NCI-H82 (cell line): ENCODE measurements around the gene ERC2.

ENCODE experiments used
- DNase-seq: peaks from one replicate; lab custom pipeline; 2025; lab: John Stamatoyannopoulos, UW

Gene ERC2

GRCh38 chr3:55716044-55716443 lies 752.2 kb downstream of the ERC2 start:
- DNase-seq: no peak

GRCh38 chr3:55714057-55714456 lies 754.2 kb downstream of the ERC2 start:
- no peak for DNase-seq

- DNase-seq: no peak
These were observed 756.6 kb downstream of the ERC2 start for GRCh38 chr3:55711646-55712045.

GRCh38 chr3:55709411-55710012 lies 758.8 kb downstream of the ERC2 start:
- DNase-seq: peak; percentile 6

DNA sequence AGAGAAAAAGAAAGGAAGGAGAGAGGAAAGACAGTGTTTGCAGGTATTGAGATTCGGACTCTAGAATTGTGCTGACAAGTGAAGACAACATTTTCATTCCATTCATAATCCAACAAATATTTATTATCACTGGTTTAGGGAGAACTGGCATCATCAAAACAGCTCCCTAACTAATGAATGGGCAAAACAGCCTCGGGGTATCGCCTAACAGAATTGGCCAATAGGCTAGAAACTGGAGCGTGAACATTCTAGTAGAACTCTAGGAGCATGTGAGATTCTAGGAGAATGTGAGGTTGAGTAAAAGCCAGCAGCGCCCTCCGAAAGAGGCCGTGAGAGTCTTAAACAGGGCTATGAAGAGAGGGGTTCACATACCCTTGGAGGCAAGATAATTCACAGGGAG lies 759.3 kb downstream of the ERC2 start:
- DNase-seq: no peak

GRCh38 chr3:55708242-55708641 lies 760.0 kb downstream of the ERC2 start:
- no peak for DNase-seq

- DNase-seq: no peak
These were observed 763.7 kb downstream of the ERC2 start for GRCh38 chr3:55704521-55704920.

GRCh38 chr3:55702822-55703221 lies 765.4 kb downstream of the ERC2 start:
- DNase-seq: no peak

GRCh38 chr3:55701997-55702396 lies 766.3 kb downstream of the ERC2 start:
- DNase-seq: no peak

DNA sequence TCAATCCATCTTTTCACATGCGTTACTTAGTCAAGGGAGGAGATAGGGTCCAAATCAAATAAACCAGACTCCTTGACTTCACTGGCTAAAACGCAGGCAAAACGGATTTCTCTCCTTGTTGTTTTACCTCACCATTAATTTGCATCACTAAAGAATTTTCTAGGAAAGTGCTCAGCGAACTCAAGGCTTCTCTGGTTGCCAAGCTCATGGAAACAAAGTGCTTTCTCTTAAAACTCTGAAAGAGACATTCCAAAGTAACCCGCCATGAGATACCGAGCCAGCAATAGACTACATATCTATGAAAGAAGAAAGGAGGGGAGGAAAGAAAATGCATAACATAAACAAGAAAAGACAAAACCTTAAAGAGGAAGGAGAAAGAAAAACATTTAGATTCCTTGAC lies 769.4 kb downstream of the ERC2 start:
- no peak for DNase-seq

DNA sequence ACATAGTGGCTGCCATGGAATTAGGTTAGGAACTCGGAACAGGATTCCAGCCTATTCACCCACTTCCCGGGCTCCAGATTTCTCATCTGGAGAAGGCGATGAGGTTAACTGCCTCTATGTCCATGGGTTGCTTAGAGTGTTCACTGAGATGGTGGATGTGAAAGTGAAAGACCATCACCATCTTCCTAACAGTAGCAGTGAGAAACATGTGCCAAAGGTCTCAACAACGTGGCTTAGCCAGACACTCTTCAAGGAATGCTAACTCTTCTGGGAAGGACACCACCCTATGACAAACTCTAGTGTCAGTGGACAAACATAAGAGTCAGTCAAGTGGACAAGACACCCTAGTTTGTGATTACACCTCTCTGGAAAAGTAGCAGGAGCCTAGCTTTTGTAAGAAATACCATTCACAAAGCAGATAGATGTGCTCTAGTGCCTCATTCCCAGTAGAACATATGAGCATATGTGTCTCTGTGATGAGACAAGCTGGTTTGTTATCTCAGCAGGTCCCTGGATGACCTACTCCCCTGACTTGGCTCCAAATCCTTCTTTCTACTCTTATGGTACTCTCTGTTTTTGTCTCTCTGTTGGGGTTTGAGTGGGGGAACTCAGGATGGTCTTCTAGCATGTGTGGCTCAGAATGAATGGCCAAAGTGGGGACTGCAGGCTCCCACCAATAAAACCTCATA lies 770.9 kb downstream of the ERC2 start:
- no peak for DNase-seq

- DNase-seq: no peak
These were observed 775.2 kb downstream of the ERC2 start for GRCh38 chr3:55692957-55693558.

DNA sequence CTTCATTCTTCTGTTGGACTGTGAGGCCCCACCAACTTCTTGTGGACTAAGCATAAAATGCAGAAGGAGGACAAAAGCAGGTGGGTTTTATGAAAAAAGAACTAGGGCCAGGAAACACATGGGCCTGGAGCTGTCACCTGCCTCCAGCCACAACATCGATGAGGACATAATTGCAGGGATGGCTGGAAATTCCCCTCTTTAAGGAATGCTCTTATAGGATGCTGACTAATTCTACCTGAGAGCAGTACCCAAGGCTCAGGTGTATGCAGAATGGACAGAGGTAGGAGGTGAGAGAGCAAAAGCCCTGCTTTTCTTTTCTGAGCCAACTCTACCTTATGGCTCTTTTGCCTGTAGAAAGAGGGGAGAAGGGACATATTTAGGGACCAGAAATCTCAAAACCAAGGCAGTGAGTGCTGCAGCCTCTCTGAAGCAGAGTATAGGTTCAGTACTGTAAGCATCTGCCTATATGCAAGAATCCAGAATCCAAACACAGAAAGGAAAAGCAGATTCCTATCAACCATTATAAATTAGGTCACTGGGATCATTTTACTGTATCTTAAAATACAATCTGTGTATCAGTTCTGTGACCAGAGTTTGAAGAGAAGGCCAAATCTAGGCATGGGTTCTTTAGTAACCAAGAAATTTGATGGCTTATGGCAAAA lies 775.8 kb downstream of the ERC2 start:
- DNase-seq: no peak

- DNase-seq: no peak
These were observed 777.1 kb downstream of the ERC2 start for GRCh38 chr3:55691141-55691540.

DNA sequence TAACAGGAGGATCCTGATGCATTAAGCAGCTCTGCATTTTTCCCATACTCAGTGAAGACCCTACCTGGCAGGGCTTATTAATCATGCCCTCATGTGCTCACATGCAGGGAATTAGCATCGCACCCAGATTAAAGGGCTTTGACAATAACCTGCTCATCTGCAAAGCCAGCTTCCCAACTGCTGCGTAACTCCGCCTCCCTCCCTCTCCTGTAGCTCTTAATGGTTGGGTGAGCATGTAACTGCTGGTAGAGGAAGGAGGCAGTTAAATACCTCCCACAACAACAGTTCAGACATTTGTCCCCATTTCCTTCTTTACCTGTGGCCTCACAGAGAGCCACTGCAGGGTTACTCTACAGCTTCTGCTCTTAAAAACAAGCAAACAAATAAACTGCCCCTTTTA lies 777.5 kb downstream of the ERC2 start:
- peak; percentile 97 for DNase-seq

DNA sequence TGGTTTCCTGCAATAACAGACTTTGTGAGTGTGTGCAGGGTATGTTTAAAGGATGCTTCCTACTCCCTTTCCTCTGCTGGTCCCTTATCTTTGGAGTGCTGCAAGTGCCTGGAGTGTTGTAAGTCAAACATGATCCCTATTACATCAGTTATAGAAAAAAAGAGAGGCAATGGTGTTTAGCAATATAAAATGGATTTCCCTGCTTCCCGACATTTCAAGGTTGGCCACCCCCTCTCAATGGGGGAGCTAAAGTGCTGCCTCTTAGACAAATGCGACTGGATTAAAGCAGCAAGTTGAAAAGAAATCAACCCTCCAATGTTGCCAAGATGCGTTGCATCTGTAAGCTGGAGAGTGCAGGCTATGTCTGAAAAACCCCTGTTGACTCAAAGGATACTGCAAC lies 778.1 kb downstream of the ERC2 start:
- peak; percentile 62 for DNase-seq

DNA sequence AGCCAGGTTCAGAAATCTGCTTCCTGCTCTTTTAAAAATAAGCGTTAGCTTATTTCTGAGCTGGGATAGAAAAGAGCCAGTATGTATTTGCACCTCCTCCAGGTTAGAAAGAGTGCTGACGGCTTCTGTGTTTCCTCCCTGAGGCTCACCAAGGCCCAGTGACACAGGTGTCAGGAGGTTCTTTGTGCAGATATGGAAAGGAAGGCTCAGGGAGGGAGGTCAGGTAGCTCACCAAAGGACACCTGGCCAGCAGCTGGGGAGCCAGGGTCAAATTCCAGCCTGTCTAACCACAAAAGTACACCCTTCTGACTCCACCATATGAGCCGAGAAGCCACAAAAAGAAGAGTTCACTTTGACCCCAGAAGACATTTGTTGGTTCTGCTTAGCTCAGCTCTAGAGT lies 780.1 kb downstream of the ERC2 start:
- no peak for DNase-seq

DNA sequence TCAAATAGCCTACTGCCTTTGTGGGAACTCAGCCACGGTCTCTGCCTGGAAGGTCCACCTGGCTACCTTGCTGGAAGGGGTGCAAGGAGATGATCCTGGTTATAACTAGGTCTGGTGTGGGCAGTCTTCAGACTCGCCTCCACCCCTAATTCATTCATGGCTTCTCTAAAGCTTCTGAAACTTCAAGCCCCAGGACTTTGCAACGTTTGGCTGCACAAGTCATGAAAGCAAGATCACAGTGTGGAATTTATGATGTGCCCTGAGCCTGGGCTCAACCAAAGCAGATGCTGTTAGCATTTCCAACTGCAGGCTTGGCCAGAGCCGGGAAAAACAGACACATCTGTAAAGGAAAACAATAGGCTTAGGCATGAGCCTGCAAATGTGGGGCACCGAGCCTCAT lies 780.7 kb downstream of the ERC2 start:
- DNase-seq: peak; percentile 78

DNA sequence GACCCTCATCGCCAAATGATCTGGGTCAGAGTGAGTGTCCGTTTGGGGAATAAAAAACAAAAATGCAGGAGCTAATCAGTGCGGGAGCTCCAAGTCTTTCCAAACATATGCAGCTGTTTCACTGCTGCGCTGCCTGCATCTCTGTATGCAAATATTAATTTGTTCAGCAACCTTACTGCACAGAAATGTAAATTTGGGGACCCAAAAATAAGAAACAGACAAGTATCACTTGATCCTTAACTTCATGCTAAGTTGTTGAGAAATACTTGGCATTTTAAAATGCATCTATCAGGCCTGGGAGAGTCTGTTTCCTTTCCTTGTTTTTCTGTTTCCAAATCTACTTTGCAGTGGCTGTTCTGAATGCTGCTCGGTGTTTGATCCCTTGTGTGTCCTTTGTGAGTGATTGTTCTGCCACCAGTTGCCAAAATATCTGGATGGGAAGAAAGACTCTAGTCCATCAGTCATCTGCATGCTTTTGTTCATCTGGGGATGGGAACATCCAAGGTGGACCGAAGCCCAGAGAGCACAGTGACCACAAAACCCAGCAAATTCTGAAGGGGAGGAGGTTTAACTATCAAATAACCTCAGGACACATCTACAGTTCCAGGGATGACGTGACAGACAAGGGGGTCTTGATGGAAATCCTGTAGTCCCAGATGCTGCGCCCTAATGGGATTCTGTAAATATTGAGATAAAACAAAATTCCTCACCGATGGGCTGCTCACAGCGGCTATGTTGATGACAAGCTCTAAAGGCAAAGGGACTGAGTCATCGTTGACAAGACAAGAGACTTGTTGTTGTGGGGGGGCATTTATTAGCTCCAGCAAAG lies 781.6 kb downstream of the ERC2 start:
- peak; percentile 94 for DNase-seq

- peak; percentile 88 for DNase-seq
These were observed 784.5 kb downstream of the ERC2 start for GRCh38 chr3:55683666-55684270.

GRCh38 chr3:55682461-55682860 lies 785.8 kb downstream of the ERC2 start:
- DNase-seq: no peak
